GM18861 (cell line): ENCODE results near the gene VAMP5.
A peak's percentile ranks its signal among the peaks of the same experiment; 100 is the strongest.
"Not testable (repeated sequence)": the region's sequence is repeated elsewhere in the genome, so short reads cannot be mapped to it uniquely, and the experiment has no call there.

Source experiments
- ATAC-seq: cut with Tn5 transposase; IDR thresholded peaks from one replicate; pipeline ENCODE4 v1.9.1; 2021; ENCODE audit not compliant: unreplicated experiment

Gene VAMP5

GRCh38 chr2:85584354-85584856 is at the start of gene VAMP5:
TSS of gene VAMP5 (plus strand) at chr2:85584431. CDS start at chr2:85584491, 60 bp downstream.
- peak; percentile 12 for ATAC-seq

GRCh38 chr2:85534881-85535280 is 49.4 kb upstream of the VAMP5 start:
- no peak for ATAC-seq

GRCh38 chr2:85536479-85536878 is 47.8 kb upstream of the VAMP5 start:
- ATAC-seq: no peak

- ATAC-seq: no peak
These were observed 46.4 kb upstream of the VAMP5 start for GRCh38 chr2:85537600-85538506.

GRCh38 chr2:85538507-85539360 is 45.5 kb upstream of the VAMP5 start, which contains the start of gene MAT2A:
TSS of gene MAT2A (plus strand) at chr2:85539168. CDS start at chr2:85539288, 120 bp downstream.
- peak; percentile 56 for ATAC-seq

- ATAC-seq: peak; percentile 14
These were observed 44.7 kb upstream of the VAMP5 start for GRCh38 chr2:85539361-85540132.

GRCh38 chr2:85540133-85540648 is 44.0 kb upstream of the VAMP5 start:
- no peak for ATAC-seq

- ATAC-seq: no peak
These were observed 43.0 kb upstream of the VAMP5 start for GRCh38 chr2:85541262-85541661.

- ATAC-seq: no peak
These were observed 42.3 kb upstream of the VAMP5 start for GRCh38 chr2:85541753-85542457.

- no peak for ATAC-seq
These were observed 41.5 kb upstream of the VAMP5 start for GRCh38 chr2:85542777-85543176.

GRCh38 chr2:85544254-85544691 is 40.0 kb upstream of the VAMP5 start:
- not testable (repeated sequence) for ATAC-seq

- not testable (repeated sequence) for ATAC-seq
These were observed 39.1 kb upstream of the VAMP5 start for GRCh38 chr2:85544915-85545779.

GRCh38 chr2:85545780-85546240 is 38.4 kb upstream of the VAMP5 start:
- no peak for ATAC-seq

GRCh38 chr2:85547089-85547858 is 37.0 kb upstream of the VAMP5 start:
- no peak for ATAC-seq

- no peak for ATAC-seq
These were observed 36.2 kb upstream of the VAMP5 start for GRCh38 chr2:85547859-85548607.

- ATAC-seq: no peak
These were observed 35.7 kb upstream of the VAMP5 start for GRCh38 chr2:85548608-85548900.

GRCh38 chr2:85549095-85549494 is 35.1 kb upstream of the VAMP5 start:
- no peak for ATAC-seq
